H1 (cell line): ENCODE results near the gene MLLT6. TPM values are rescaled to one million over a fixed set of nuclear protein-coding genes. Genes with fewer than 3 reads are reported as not detected.

ENCODE experiments used
- CTCF ChIA-PET: fragments of 300-600 bp; sonication (Branson Sonifier 250); formaldehyde crosslinking; loops from one replicate; lab custom pipeline; 2021; ENCODE audit not compliant: partially characterized antibody; lab: Charles Lee
- POLR2A ChIA-PET: fragments of 300-600 bp; sonication (Branson Sonifier 250); formaldehyde crosslinking; loops from one replicate; lab custom pipeline; 2021; ENCODE audit warnings: inconsistent platforms; ENCODE audit not compliant: partially characterized antibody; lab: Charles Lee
- DNase-seq, 2 experiments: peaks; one replicate each; pipeline versions ENCODE4 v3.0.0 to v3.0.0-alpha.2; 2010 to 2022; ENCODE audit warnings: low spot score in 2 of 2, low read depth in 1 of 2, mixed read lengths in 1 of 2
- FAIRE-seq: peaks from 2 replicates; lab custom pipeline; 2011; peaks lifted over from hg19 to GRCh38; lab: Jason Lieb, UNC
- H2AFZ ChIP-seq: 2 replicates; pipeline ENCODE4 v1.8.1; 2012; ENCODE audit warnings: low read length, inconsistent platforms
- H2AK5ac ChIP-seq: 2 replicates; pipeline ENCODE4 v1.6.1; 2013; ENCODE audit warnings: low read depth, low read length
- H2BK120ac ChIP-seq: replicated peaks from 2 replicates; pipeline ENCODE3; 2013; ENCODE audit warnings: low read depth, low read length, inconsistent platforms
- H2BK12ac ChIP-seq: 2 replicates; pipeline ENCODE4 v1.6.1; 2013; ENCODE audit warnings: low read depth, low read length
- H2BK15ac ChIP-seq: 2 replicates; pipeline ENCODE4 v1.6.1; 2013; ENCODE audit warnings: low read length
- H2BK20ac ChIP-seq: 2 replicates; pipeline ENCODE4 v1.6.1; 2013; ENCODE audit warnings: low read length
- H2BK5ac ChIP-seq: 2 replicates; pipeline ENCODE4 v1.6.1; 2013; ENCODE audit warnings: low read depth, low read length
- H3K14ac ChIP-seq: 2 replicates; pipeline ENCODE4 v1.6.1; 2013; ENCODE audit warnings: inconsistent platforms; ENCODE audit not compliant: insufficient read length
- H3K18ac ChIP-seq: 2 replicates; pipeline ENCODE4 v1.6.1; 2013; ENCODE audit warnings: low read length; ENCODE audit errors: extremely low read depth
- H3K23ac ChIP-seq: 2 replicates; pipeline ENCODE4 v1.6.1; 2013; ENCODE audit warnings: inconsistent platforms; ENCODE audit not compliant: insufficient read length
- H3K23me2 ChIP-seq: 2 replicates; pipeline ENCODE4 v1.6.1; 2013; ENCODE audit warnings: low read depth, low read length
- H3K27ac ChIP-seq: 2 replicates; pipeline ENCODE4 v1.6.1; 2011; ENCODE audit warnings: low read depth, low read length, inconsistent platforms
- H3K27me3 ChIP-seq, 4 experiments: replicated peaks in 1 of 4; 1 replicate in 1 of 4; 2 replicates in 3 of 4; pipeline versions ENCODE4 v1.6.1 to v1.8.1; 2011 to 2013; ENCODE audit warnings: low read length in 3 of 4, mild to moderate bottlenecking in 3 of 4, inconsistent platforms in 2 of 4, mixed read lengths in 2 of 4, moderate library complexity in 1 of 4; ENCODE audit not compliant: control insufficient read depth in 3 of 4, insufficient read depth in 3 of 4; ENCODE audit errors: extremely low read depth in 1 of 4
- H3K36me3 ChIP-seq, 4 experiments: 2 replicates each; pipeline versions ENCODE4 v1.6.1 to v1.8.1; 2011 to 2013; ENCODE audit warnings: mild to moderate bottlenecking in 4 of 4, low read length in 3 of 4, moderate library complexity in 2 of 4, control low read depth in 1 of 4, inconsistent platforms in 1 of 4; ENCODE audit not compliant: insufficient read depth in 4 of 4, control insufficient read depth in 2 of 4
- H3K4ac ChIP-seq: replicated peaks from 2 replicates; pipeline ENCODE3; 2013; ENCODE audit warnings: low read length, low read depth, mixed read lengths, inconsistent platforms; ENCODE audit not compliant: insufficient read length
- H3K4me1 ChIP-seq, 4 experiments: replicated peaks in 1 of 4; 1 replicate in 1 of 4; 2 replicates in 3 of 4; pipeline versions ENCODE4 v1.6.1 to v1.8.1; 2011 to 2013; ENCODE audit warnings: low read length in 3 of 4, inconsistent platforms in 2 of 4, mixed read lengths in 1 of 4; ENCODE audit not compliant: insufficient read depth in 4 of 4, control insufficient read depth in 3 of 4
- H3K4me2 ChIP-seq, 2 experiments: 2 replicates each; pipeline versions ENCODE4 v1.6.1 to v1.8.1; 2011 to 2013; ENCODE audit warnings: low read depth in 2 of 2, low read length in 2 of 2, control low read depth in 1 of 2, inconsistent platforms in 1 of 2, mild to moderate bottlenecking in 1 of 2; ENCODE audit not compliant: insufficient read depth in 1 of 2
- H3K4me3 ChIP-seq, 4 experiments: fragments of 200-600, 300-600 bp in 1 of 4; sonication (generic), shearing (Covaris generic), sonication (Bioruptor Twin) in 1 of 4; 2 replicates each; pipeline versions ENCODE4 v1.5.1 to v1.8.1; 2011 to 2016; ENCODE audit warnings: low read length in 4 of 4, low read depth in 3 of 4, control low read depth in 2 of 4, inconsistent platforms in 2 of 4, mild to moderate bottlenecking in 2 of 4, mixed read lengths in 1 of 4, moderate library complexity in 1 of 4; ENCODE audit not compliant: insufficient read depth in 2 of 4; ENCODE audit errors: extremely low read depth in 1 of 4
- H3K56ac ChIP-seq: replicated peaks from 2 replicates; pipeline ENCODE3; 2013; ENCODE audit warnings: low read depth, mild to moderate bottlenecking, mixed read lengths, low read length, inconsistent platforms; ENCODE audit not compliant: insufficient read length
- H3K79me1 ChIP-seq: 2 replicates; pipeline ENCODE4 v1.6.1; 2013; ENCODE audit warnings: low read depth, low read length, control low read depth
- H3K79me2 ChIP-seq, 2 experiments: 2 replicates each; pipeline versions ENCODE4 v1.6.1 to v1.8.1; 2012 to 2013; ENCODE audit warnings: low read length in 2 of 2, mild to moderate bottlenecking in 2 of 2, inconsistent platforms in 1 of 2; ENCODE audit not compliant: insufficient read depth in 2 of 2, control insufficient read depth in 1 of 2
- H3K9ac ChIP-seq, 4 experiments: replicated peaks in 1 of 4; 1 replicate in 1 of 4; 2 replicates in 3 of 4; pipeline versions ENCODE4 v1.6.1 to v1.8.1; 2011 to 2013; ENCODE audit warnings: low read depth in 3 of 4, low read length in 3 of 4, control low read depth in 2 of 4, mild to moderate bottlenecking in 2 of 4, moderate library complexity in 2 of 4, inconsistent platforms in 1 of 4; ENCODE audit errors: extremely low read depth in 1 of 4
- H3K9me3 ChIP-seq, 2 experiments: 2 replicates each; pipeline versions ENCODE4 v1.6.1 to v1.8.1; 2012 to 2013; ENCODE audit warnings: mild to moderate bottlenecking in 2 of 2, moderate library complexity in 2 of 2, control low read depth in 1 of 2, inconsistent platforms in 1 of 2, low read depth in 1 of 2, low read length in 1 of 2, mixed read lengths in 1 of 2; ENCODE audit not compliant: insufficient read depth in 2 of 2
- H4K20me1 ChIP-seq, 2 experiments: replicated peaks in 1 of 2; 2 replicates each; pipeline versions ENCODE3 to v1.8.1; 2011 to 2013; ENCODE audit warnings: inconsistent platforms in 2 of 2, low read length in 2 of 2, mild to moderate bottlenecking in 1 of 2; ENCODE audit not compliant: insufficient read depth in 2 of 2, control insufficient read depth in 1 of 2
- H4K5ac ChIP-seq: 2 replicates; pipeline ENCODE4 v1.6.1; 2013; ENCODE audit warnings: low read length, low read depth, mixed read lengths, inconsistent platforms; ENCODE audit not compliant: insufficient read length
- H4K8ac ChIP-seq: 2 replicates; pipeline ENCODE4 v1.8.0; 2013; ENCODE audit warnings: mild to moderate bottlenecking, moderate library complexity, low read length, inconsistent platforms; ENCODE audit not compliant: insufficient read depth; ENCODE audit errors: extremely low read depth
- H4K91ac ChIP-seq: replicated peaks from 2 replicates; pipeline ENCODE3; 2013; ENCODE audit warnings: low read length, mixed read lengths, inconsistent platforms; ENCODE audit not compliant: insufficient read length
- ASH2L ChIP-seq: fragments of 200-600, 300-600 bp; sonication (generic); IDR thresholded peaks from one replicate; pipeline ENCODE4 v1.7.1; 2017; ENCODE audit warnings: low read length
- BACH1 ChIP-seq: IDR thresholded peaks from 2 replicates; pipeline ENCODE4 v1.6.1; 2012; ENCODE audit warnings: low read length, improper control_type of control experiment
- CHD2 ChIP-seq: IDR thresholded peaks from 2 replicates; pipeline ENCODE4 v1.6.1; 2012; ENCODE audit warnings: low read length, improper control_type of control experiment
- GTF2F1 ChIP-seq: IDR thresholded peaks from 2 replicates; pipeline ENCODE4 v1.6.1; 2012; ENCODE audit warnings: low read depth, low read length, improper control_type of control experiment, borderline replicate concordance
- HDAC6 ChIP-seq: IDR thresholded peaks from one replicate; pipeline ENCODE4 v1.7.1; 2012; ENCODE audit warnings: low read depth, mild to moderate bottlenecking, inconsistent platforms, low read length, moderate library complexity
- KDM4A ChIP-seq: IDR thresholded peaks from one replicate; pipeline ENCODE4 v1.7.1; 2012; ENCODE audit warnings: low read depth, mild to moderate bottlenecking, moderate library complexity, low read length, inconsistent platforms; ENCODE audit not compliant: severe bottlenecking
- MAFK ChIP-seq: IDR thresholded peaks from 2 replicates; pipeline ENCODE4 v1.6.1; 2012; ENCODE audit warnings: low read depth, mild to moderate bottlenecking, improper control_type of control experiment, low read length
- POLR2AphosphoS5 ChIP-seq: IDR thresholded peaks from 2 replicates; pipeline ENCODE4 v1.6.1; 2011; ENCODE audit warnings: low read depth, low read length
- POU5F1 ChIP-seq: IDR thresholded peaks from 2 replicates; pipeline ENCODE4 v1.6.1; 2011; ENCODE audit warnings: low read depth, mild to moderate bottlenecking, low read length, moderate library complexity
- RAD21 ChIP-seq, 2 experiments: IDR thresholded peaks in 1 of 2; conservative IDR thresholded peaks in 1 of 2; 2 replicates each; pipeline ENCODE4 v1.6.1; 2011; ENCODE audit warnings: low read depth in 2 of 2, low read length in 2 of 2, improper control_type of control experiment in 1 of 2, inconsistent platforms in 1 of 2, mild to moderate bottlenecking in 1 of 2, moderate library complexity in 1 of 2
- TBP ChIP-seq: IDR thresholded peaks from 2 replicates; pipeline ENCODE4 v1.6.1; 2011; ENCODE audit warnings: low read depth, low read length, improper control_type of control experiment
- WGBS, 2 experiments: shearing (Covaris generic) in 1 of 2; methylation state at CpG; one replicate each; pipeline versions ENCODE4 v1.1.6 to v1.1.7; 2013 to 2015; ENCODE audit warnings: low lambda C conversion rate in 2 of 2, mixed read lengths in 2 of 2, inconsistent platforms in 1 of 2, low coverage in 1 of 2, missing lambda C conversion rate in 1 of 2; ENCODE audit not compliant: insufficient replicate concordance in 2 of 2, insufficient coverage in 1 of 2, insufficient read length in 1 of 2; ENCODE audit errors: extremely low coverage in 1 of 2, missing lambda C conversion rate in 1 of 2; 5-methylcytosine and 5-hydroxymethylcytosine counted together
- polyA plus RNA-seq, 7 experiments: library from polyadenylated mRNA; depleted of rRNA in 3 of 7; stranded (reverse) in 5 of 7; unstranded in 2 of 7; fragments of >200 nt in 5 of 7; fragments of 200-250 nt in 2 of 7; gene quantifications; 1 replicate in 5 of 7; 2 replicates in 1 of 7; 4 replicates in 1 of 7; pipeline versions ENCODE4 v1.2.1 to v1.2.3, GENCODE V29; 2011 to 2013; ENCODE audit warnings: missing spikeins in 2 of 7, mixed read lengths in 2 of 7
- total RNA-seq: library from RNA; stranded (reverse); fragmentation: NEBNext Ultra II Directional; extraction: Animal tissue kit (Norgen Biotek cat#: 25700); gene quantifications from 2 replicates; pipeline ENCODE4 v1.2.1, GENCODE V29; 2021

The MLLT6 gene
- total and polyA plus RNA-seq, 2 of the 8 experiments (the other 6 are each of a cell fraction or from before 2014, with no cell fraction given): 6.5 to 8.0 TPM

- Histone ChIP-seq H3K23me2 (no peaks in the 10 kb centered on the region), H3K27ac (no peak overlapping the region), H2AFZ (no peak overlapping the region), H3K14ac (no peak overlapping the region), H3K79me2 (peaks cover 10 to 41% of the 10 kb centered on the region in 2 experiments), H2BK120ac (no peak overlapping the region), H4K91ac (no peak overlapping the region), H2BK15ac (no peak overlapping the region), H3K4me3 (no peak overlapping the region), H3K18ac (no peak overlapping the region), H3K4ac (no peak overlapping the region), H3K4me2 (no peak overlapping the region), H3K9ac (no peak overlapping the region), H3K23ac (no peak overlapping the region), H3K79me1 (peaks cover 19% of the 10 kb centered on the region), H3K36me3 (peaks cover 2 to 30% (median 17%) of the 10 kb centered on the region in 4 experiments; a peak in 7 of 8 replicates), H4K8ac (no peak overlapping the region), H3K27me3 (no peaks in the 10 kb centered on the region), H4K20me1 (peaks cover 25 to 57% of the 10 kb centered on the region in 2 experiments), H3K56ac (no peak overlapping the region), H4K5ac (no peak overlapping the region), H2BK5ac (no peak overlapping the region), H2BK20ac (no peak overlapping the region), H2BK12ac (no peak overlapping the region), H3K9me3 (no peaks in the 10 kb centered on the region), H3K4me1 (peaks cover 0 to 14% (median 3%) of the 10 kb centered on the region in 4 experiments; a peak in 5 of 7 replicates), H2AK5ac (no peak overlapping the region)
- FAIRE-seq (no peak), DNase-seq (no peak)
- 91% methylated on average over 14 of the region's 14 CpGs; no CpG with 5 or more reads in 1 of the 2 experiments for WGBS, 2 experiments
- POLR2A ChIA-PET: interaction anchor here (0.9 to 3.1 kb wide), 3 partner anchors 7 to 62 kb away, joined by 3 to 19 read pairs (median 4); no protein-coding TSS in a partner anchor
- TF ChIP-seq POU5F1: no peak
- TF ChIP-seq ASH2L: no peak
- TF ChIP-seq POLR2AphosphoS5: no peak
- TF ChIP-seq BACH1: no peak
- no peak for TF ChIP-seq CHD2
- no peak for TF ChIP-seq TBP
- no peak for TF ChIP-seq MAFK
- TF ChIP-seq GTF2F1: no peak
- no peak for TF ChIP-seq HDAC6
- TF ChIP-seq KDM4A: no peak
- TF ChIP-seq RAD21 (IDR thresholded peaks at IDR 0.05 in 1 of 2, conservative IDR thresholded peaks at IDR 0.05 in 1 of 2; ENCODE audit: low read depth in 2 of 2, low read length in 2 of 2): no peak
- CTCF ChIA-PET: interaction anchor here (1.0 to 5.4 kb wide), 5 partner anchors 21 to 69 kb away, joined by 4 to 49 read pairs (median 34); partner anchors contain the start of genes EPOP and MLLT6
These were observed 33.1 kb downstream of the MLLT6 start for GRCh38 chr17:38738007-38738662.
